Activated CD8-positive, alpha-beta T cell treated with anti-CD3 and anti-CD28 coated beads for 36 hours (primary cell): ENCODE results near the gene HSD11B1. TPM values are rescaled to one million over a fixed set of nuclear protein-coding genes. Genes with fewer than 3 reads are reported as not detected.

Experiments used
- ATAC-seq: fragments of 200-7000 bp; cut with Tn5 transposase; one replicate; pipeline ENCODE4 v1.10.0; 2021; ENCODE audit warnings: mild to moderate bottlenecking, moderate library complexity
- CTCF ChIA-PET: fragments of 350-600 bp; sonication (Branson Sonifier 250); formaldehyde crosslinking; loops from one replicate; lab custom pipeline; 2021; ENCODE audit warnings: antibody characterized with exemption; lab: Charles Lee
- POLR2A ChIA-PET: fragments of 350-600 bp; sonication (Branson Sonifier 250); formaldehyde crosslinking; loops from one replicate; lab custom pipeline; 2021; ENCODE audit warnings: antibody characterized with exemption; lab: Charles Lee
- DNase-seq: peaks from one replicate; pipeline ENCODE4 v3.0.0-alpha.2; 2020
- H3K27ac Mint-ChIP-seq: one replicate; pipeline ENCODE4 v1.8.0; 2021; ENCODE audit warnings: mild to moderate bottlenecking, mixed read lengths
- H3K27me3 Mint-ChIP-seq: one replicate; pipeline ENCODE4 v1.8.0; 2021; ENCODE audit warnings: mixed read lengths
- H3K36me3 Mint-ChIP-seq: one replicate; pipeline ENCODE4 v1.8.0; 2021; ENCODE audit warnings: low read depth, mixed read lengths
- H3K4me1 Mint-ChIP-seq: one replicate; pipeline ENCODE4 v1.8.0; 2021; ENCODE audit warnings: low read depth, mixed read lengths
- H3K4me3 Mint-ChIP-seq: one replicate; pipeline ENCODE4 v1.8.0; 2021; ENCODE audit warnings: mild to moderate bottlenecking, moderate library complexity, mixed read lengths
- H3K9me3 Mint-ChIP-seq: one replicate; pipeline ENCODE4 v1.8.0; 2021; ENCODE audit warnings: mixed read lengths
- CTCF ChIP-seq: fragments of 200-600 bp; IDR thresholded peaks from one replicate; pipeline ENCODE4 v1.8.0; 2022; ENCODE audit warnings: antibody characterized with exemption, mild to moderate bottlenecking
- intact Hi-C: fragments of 100-400 bp; cut with micrococcal nuclease; formaldehyde crosslinking; loops from one replicate; pipeline ENCODE4 v1.10.0; 2022
- total RNA-seq, 2 experiments: library from RNA; stranded (reverse); gene quantifications; one replicate each; pipeline ENCODE4 v1.2.3, GENCODE V29; 2021

Gene HSD11B1
- total RNA-seq, 2 experiments from 2014 or later: 0.47 to 0.59 TPM

- Mint-ChIP-seq H3K4me1 (peaks cover 32% of the 10 kb centered on the region), H3K9me3 (no peaks in the 10 kb centered on the region), H3K27me3 (peaks cover 24% of the 10 kb centered on the region), H3K4me3 (no peak overlapping the region), H3K36me3 (no peaks in the 10 kb centered on the region), H3K27ac (no peak overlapping the region)
- DNase-seq: no peak
- POLR2A ChIA-PET: interaction anchor here (1.4 kb wide), 1 partner anchor 13 kb away, joined by 3 read pairs; no protein-coding TSS in a partner anchor
- TF ChIP-seq CTCF: no peak
- intact Hi-C loops: loop anchor here (5.0 kb wide), 1 partner anchor 82 kb away; no protein-coding TSS in a partner anchor
- ATAC-seq: no peak
- CTCF ChIA-PET: interaction anchor here (1.0 to 1.2 kb wide), 2 partner anchors 11 to 22 kb away, joined by 3 to 4 read pairs; no protein-coding TSS in a partner anchor
Measured at GRCh38 chr1:209670441-209671082, 34.1 kb upstream of the HSD11B1 start.

GRCh38 chr1:209672705-209673630 is 31.7 kb upstream of the HSD11B1 start:
- ChIA-PET CTCF (interaction anchor here (0.6 to 2.4 kb wide), 10 partner anchors 9 to 150 kb away, joined by 3 to 12 read pairs (median 4); no protein-coding TSS in a partner anchor), POLR2A (interaction anchor here (1.2 to 3.1 kb wide), 2 partner anchors 56 to 75 kb away, joined by 3 to 8 read pairs; no protein-coding TSS in a partner anchor)
- intact Hi-C loops: loop anchor here (5.0 kb wide), 1 partner anchor 79 kb away; no protein-coding TSS in a partner anchor
- no peak overlapping the region for H3K4me3 Mint-ChIP-seq
- peak; percentile 73 for DNase-seq
- H3K27ac Mint-ChIP-seq: peak overlapping the region; percentile 73
- peaks cover 43% of the 10 kb centered on the region for H3K27me3 Mint-ChIP-seq
- H3K9me3 Mint-ChIP-seq: no peaks in the 10 kb centered on the region
- peaks cover 37% of the 10 kb centered on the region for H3K4me1 Mint-ChIP-seq
- peaks cover 2% of the 10 kb centered on the region for H3K36me3 Mint-ChIP-seq
- TF ChIP-seq CTCF: no peak
- peak; percentile 83 for ATAC-seq

GRCh38 chr1:209673631-209674417 is 30.8 kb upstream of the HSD11B1 start:
- Mint-ChIP-seq H3K9me3 (no peaks in the 10 kb centered on the region), H3K27me3 (peaks cover 49% of the 10 kb centered on the region), H3K4me3 (peak overlapping the region; percentile 69), H3K4me1 (peaks cover 37% of the 10 kb centered on the region), H3K36me3 (peaks cover 2% of the 10 kb centered on the region), H3K27ac (peak overlapping the region; percentile 37)
- CTCF ChIA-PET: interaction anchor here (0.6 to 2.4 kb wide), 10 partner anchors 9 to 149 kb away, joined by 3 to 12 read pairs (median 3); no protein-coding TSS in a partner anchor
- POLR2A ChIA-PET: interaction anchor here (1.1 to 3.1 kb wide), 4 partner anchors 55 to 87 kb away, joined by 3 to 8 read pairs (median 3); no protein-coding TSS in a partner anchor
- intact Hi-C loops: loop anchor here (5.0 kb wide), 1 partner anchor 78 kb away; no protein-coding TSS in a partner anchor
- DNase-seq: peak; percentile 12
- no peak for ATAC-seq
- TF ChIP-seq CTCF: no peak

- ATAC-seq (peak; percentile 52), DNase-seq (peak; percentile 70)
- Mint-ChIP-seq H3K4me3 (peak within 1 kb of the TSS; percentile 69), H3K9me3 (no peaks in the 10 kb centered on the region), H3K27ac (peak within 1 kb of the TSS; percentile 37), H3K4me1 (peaks cover 37% of the 10 kb centered on the region), H3K27me3 (peaks cover 53% of the 10 kb centered on the region), H3K36me3 (peaks cover 2% of the 10 kb centered on the region)
- intact Hi-C loops: loop anchor here (5.0 kb wide), 1 partner anchor 77 kb away; no protein-coding TSS in a partner anchor
- CTCF ChIA-PET: interaction anchor here (1.4 to 2.3 kb wide), 3 partner anchors 8 to 73 kb away, joined by 3 to 8 read pairs (median 5); no protein-coding TSS in a partner anchor
- POLR2A ChIA-PET: interaction anchor here (0.5 to 3.1 kb wide), 7 partner anchors 10 to 95 kb away, joined by 3 to 8 read pairs (median 3); partner anchors contain the start of gene LAMB3
- TF ChIP-seq CTCF: no peak
Measured at GRCh38 chr1:209674957-209675564, 29.6 kb upstream of the HSD11B1 start, which contains the start of gene G0S2. Gene G0S2, plus strand, starts transcription at chr1:209675412. Its CDS starts 273 bp downstream, at chr1:209675685.
